ENCODE data around the gene PEX19. TPM values are rescaled to one million over a fixed set of nuclear protein-coding genes. Genes with fewer than 3 reads are reported as not detected.

PEX19 gene
- total RNA-seq, 6 experiments from 2014 or later: 65.2 to 74.3 (median 70.5) TPM

- no peak overlapping the region for H3K27ac Mint-ChIP-seq
- no peak overlapping the region for H3K4me3 Mint-ChIP-seq
- H3K9me3 Mint-ChIP-seq: no peaks in the 10 kb centered on the region
- TF ChIP-seq CTCF (IDR thresholded peaks at IDR 0.05): no peak
- no peaks in the 10 kb centered on the region for H3K27me3 Mint-ChIP-seq (ENCODE audit: insufficient read depth)
- no peak for DNase-seq
- H3K36me3 Mint-ChIP-seq (ENCODE audit: low read depth): peaks cover 12% of the 10 kb centered on the region
- H3K4me1 Mint-ChIP-seq (ENCODE audit: low read depth): no peaks in the 10 kb centered on the region
Measured at GRCh38 chr1:160236806-160237205, 48.1 kb downstream of the PEX19 start.

DNA sequence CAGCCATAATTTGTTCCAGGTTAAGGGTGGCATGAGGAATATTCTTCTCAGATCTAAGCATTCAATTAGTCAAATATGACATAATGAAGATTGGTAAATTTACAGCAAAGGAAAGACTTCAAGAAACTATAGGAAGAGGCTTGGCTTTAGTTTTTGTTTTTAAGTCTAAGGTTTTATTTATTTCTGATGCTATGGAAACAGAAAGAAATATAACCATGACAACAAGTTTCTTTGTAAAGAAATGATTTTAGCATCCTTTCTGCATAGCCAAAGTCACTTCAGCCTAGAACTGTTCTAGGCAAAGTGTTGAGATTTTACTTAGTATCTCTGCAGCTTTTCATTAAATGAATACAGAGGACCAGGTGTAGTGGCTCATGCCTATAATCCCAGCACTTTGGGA lies 52.0 kb downstream of the PEX19 start:
- Mint-ChIP-seq H3K4me3 (no peak overlapping the region), H3K9me3 (no peaks in the 10 kb centered on the region), H3K27me3 (ENCODE audit: insufficient read depth) (no peaks in the 10 kb centered on the region), H3K36me3 (ENCODE audit: low read depth) (peaks cover 8% of the 10 kb centered on the region), H3K4me1 (ENCODE audit: low read depth) (no peaks in the 10 kb centered on the region), H3K27ac (no peak overlapping the region)
- TF ChIP-seq CTCF (IDR thresholded peaks at IDR 0.05): no peak
- no peak for DNase-seq

- Mint-ChIP-seq H3K4me1 (ENCODE audit: low read depth) (no peaks in the 10 kb centered on the region), H3K36me3 (ENCODE audit: low read depth) (peaks cover 14% of the 10 kb centered on the region), H3K9me3 (no peaks in the 10 kb centered on the region), H3K27me3 (ENCODE audit: insufficient read depth) (no peaks in the 10 kb centered on the region), H3K4me3 (no peak overlapping the region), H3K27ac (no peak overlapping the region)
- no peak for DNase-seq
- no peak for TF ChIP-seq CTCF (IDR thresholded peaks at IDR 0.05)
Measured at GRCh38 chr1:160228431-160228830, 56.5 kb downstream of the PEX19 start.

DNA sequence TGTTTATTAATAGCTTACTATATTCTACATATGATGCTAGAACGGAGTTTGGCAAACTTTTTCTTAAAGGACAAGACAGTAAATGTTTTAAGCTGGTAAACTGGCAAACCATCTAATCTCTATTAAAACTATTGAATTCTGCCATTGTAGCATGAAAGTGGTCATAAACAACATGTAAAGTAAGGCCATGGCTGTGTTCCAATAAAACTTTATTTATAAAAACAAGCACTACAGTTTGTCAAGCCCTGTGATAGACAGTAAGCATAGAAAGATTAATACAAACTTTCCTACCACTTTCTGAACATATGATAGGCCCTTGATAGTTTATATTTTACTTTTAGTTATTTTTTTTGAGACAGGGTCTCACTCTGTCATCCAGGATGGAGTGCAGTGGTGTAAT lies 57.4 kb downstream of the PEX19 start:
- H3K27me3 Mint-ChIP-seq (ENCODE audit: insufficient read depth): no peaks in the 10 kb centered on the region
- no peak for TF ChIP-seq CTCF (IDR thresholded peaks at IDR 0.05)
- H3K27ac Mint-ChIP-seq: no peak overlapping the region
- no peak for DNase-seq
- H3K4me3 Mint-ChIP-seq: no peak overlapping the region
- H3K9me3 Mint-ChIP-seq: no peaks in the 10 kb centered on the region
- no peaks in the 10 kb centered on the region for H3K4me1 Mint-ChIP-seq (ENCODE audit: low read depth)
- H3K36me3 Mint-ChIP-seq (ENCODE audit: low read depth): peaks cover 14% of the 10 kb centered on the region

DNA sequence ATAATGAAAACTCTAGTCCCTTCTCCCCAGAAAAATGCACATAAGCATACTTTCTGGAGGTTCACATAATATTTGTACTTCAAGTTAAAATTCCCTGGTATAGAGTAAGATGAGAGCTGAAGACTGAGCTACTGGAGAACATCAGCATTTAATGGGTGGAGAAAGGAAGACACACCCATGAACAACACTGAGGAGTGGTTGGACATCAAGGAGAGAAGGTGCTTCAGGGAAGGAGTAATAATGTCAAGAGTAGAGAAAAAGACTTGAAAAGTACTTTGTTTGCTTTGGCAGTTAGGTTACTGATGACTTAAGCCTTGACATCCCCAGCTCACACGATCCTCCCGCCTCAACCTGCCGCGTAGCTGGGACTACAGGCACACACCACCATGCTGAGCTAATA lies 57.9 kb downstream of the PEX19 start:
- no peak overlapping the region for H3K4me3 Mint-ChIP-seq
- no peaks in the 10 kb centered on the region for H3K9me3 Mint-ChIP-seq
- no peak overlapping the region for H3K27ac Mint-ChIP-seq
- no peak for DNase-seq
- peaks cover 14% of the 10 kb centered on the region for H3K36me3 Mint-ChIP-seq (ENCODE audit: low read depth)
- TF ChIP-seq CTCF (IDR thresholded peaks at IDR 0.05): no peak
- H3K4me1 Mint-ChIP-seq (ENCODE audit: low read depth): no peaks in the 10 kb centered on the region
- H3K27me3 Mint-ChIP-seq (ENCODE audit: insufficient read depth): no peaks in the 10 kb centered on the region

Other genes starting within 250 kb of the PEX19 start
- gene KCNJ10, start 215.0 kb downstream of the PEX19 start, total RNA-seq (2021; fragmentation: NEBNext Ultra II Directional; extraction: Animal tissue kit (Norgen Biotek cat#: 25700)): not detected
- not detected for gene KCNJ9, start 203.6 kb downstream of the PEX19 start, total RNA-seq (2021; fragmentation: NEBNext Ultra II Directional; extraction: Animal tissue kit (Norgen Biotek cat#: 25700))
- 10 to 100 TPM in 5 of 6 experiments, 1 to 10 TPM in 1; 9.6 to 12.9 (median 11.2) TPM for gene IGSF8, start 186.5 kb downstream of the PEX19 start, total RNA-seq (2021; fragmentation: NEBNext Ultra II Directional; extraction: Animal tissue kit (Norgen Biotek cat#: 25700))
- gene ATP1A2, start 169.4 kb downstream of the PEX19 start, total RNA-seq (2021; fragmentation: NEBNext Ultra II Directional; extraction: Animal tissue kit (Norgen Biotek cat#: 25700)): under 1 TPM in 5 of 6 experiments, not detected in 1; 0.09 to 0.17 (median 0.14) TPM
- not detected for gene ATP1A4, start 133.5 kb downstream of the PEX19 start, total RNA-seq (2021; fragmentation: NEBNext Ultra II Directional; extraction: Animal tissue kit (Norgen Biotek cat#: 25700))
- under 1 TPM in 3 of 6 experiments, not detected in 3; 0.14 to 0.35 (median 0.19) TPM for gene CASQ1, start 94.6 kb downstream of the PEX19 start, total RNA-seq (2021; fragmentation: NEBNext Ultra II Directional; extraction: Animal tissue kit (Norgen Biotek cat#: 25700))
- gene PEA15, start 79.7 kb downstream of the PEX19 start, total RNA-seq (2021; fragmentation: NEBNext Ultra II Directional; extraction: Animal tissue kit (Norgen Biotek cat#: 25700)): 100 to 1,000 TPM; 448 to 538 (median 470) TPM
- 10 to 100 TPM; 65.9 to 73.0 (median 70.1) TPM for gene DCAF8, start 22.6 kb downstream of the PEX19 start, total RNA-seq (2021; fragmentation: NEBNext Ultra II Directional; extraction: Animal tissue kit (Norgen Biotek cat#: 25700))
- gene COPA, start 58.1 kb upstream of the PEX19 start, total RNA-seq (2021; fragmentation: NEBNext Ultra II Directional; extraction: Animal tissue kit (Norgen Biotek cat#: 25700)): 100 to 1,000 TPM; 218 to 257 (median 249) TPM
- gene NCSTN, start 58.2 kb upstream of the PEX19 start, total RNA-seq (2021; fragmentation: NEBNext Ultra II Directional; extraction: Animal tissue kit (Norgen Biotek cat#: 25700)): 100 to 1,000 TPM; 133 to 154 (median 145) TPM
- under 1 TPM in 3 of 6 experiments, not detected in 3; 0.11 to 0.17 (median 0.11) TPM for gene NHLH1, start 81.9 kb upstream of the PEX19 start, total RNA-seq (2021; fragmentation: NEBNext Ultra II Directional; extraction: Animal tissue kit (Norgen Biotek cat#: 25700))
- not detected for gene VANGL2, start 115.4 kb upstream of the PEX19 start, total RNA-seq (2021; fragmentation: NEBNext Ultra II Directional; extraction: Animal tissue kit (Norgen Biotek cat#: 25700))
- gene SLAMF6, start 238.1 kb upstream of the PEX19 start, total RNA-seq (2021; fragmentation: NEBNext Ultra II Directional; extraction: Animal tissue kit (Norgen Biotek cat#: 25700)): not detected